Right ventricle myocardium inferior (tissue), 1 donor: ENCODE measurements around the gene IL32. TPM values are rescaled to one million over a fixed set of nuclear protein-coding genes. Genes with fewer than 3 reads are reported as not detected.

ENCODE experiments used
- ATAC-seq: fragments of 200-7000 bp; cut with Tn5 transposase; one replicate; pipeline ENCODE4 v1.9.1; 2020; ENCODE audit warnings: mild to moderate bottlenecking, moderate library complexity
- DNase-seq: peaks from one replicate; pipeline ENCODE4 v3.0.0; 2021; ENCODE audit errors: missing footprints
- intact Hi-C: fragments of 100-400 bp; cut with DNase I; formaldehyde crosslinking; loops from one replicate; pipeline ENCODE4 v1.11.0; 2022
- long read RNA-seq: library from polyadenylated mRNA; unstranded; transcript quantifications from one replicate; pipeline ENCODE4 v2.0.0, GENCODE V29; 2021
- total RNA-seq: library from RNA; stranded (reverse); fragmentation: NEBNext Ultra II Directional; extraction: Animal tissue kit (Norgen Biotek cat#: 25700); gene quantifications from one replicate; pipeline ENCODE4 v1.2.1, GENCODE V29; 2021
- donor health status: DM: no; HTN: yes; CAD: no; lungs with severe emphysema.

Gene IL32, protein sequence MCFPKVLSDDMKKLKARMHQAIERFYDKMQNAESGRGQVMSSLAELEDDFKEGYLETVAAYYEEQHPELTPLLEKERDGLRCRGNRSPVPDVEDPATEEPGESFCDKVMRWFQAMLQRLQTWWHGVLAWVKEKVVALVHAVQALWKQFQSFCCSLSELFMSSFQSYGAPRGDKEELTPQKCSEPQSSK
- 57.8 TPM for total RNA-seq
- long read RNA-seq, transcript IL32-202 (7 exons, 1,105 nt): major isoform, 6 of 14 reads
- long read RNA-seq, partial matches to known transcripts: 0 of 14 reads
- long read RNA-seq, other reads (novel, unspliced or antisense): 1 of 14 reads

DNA sequence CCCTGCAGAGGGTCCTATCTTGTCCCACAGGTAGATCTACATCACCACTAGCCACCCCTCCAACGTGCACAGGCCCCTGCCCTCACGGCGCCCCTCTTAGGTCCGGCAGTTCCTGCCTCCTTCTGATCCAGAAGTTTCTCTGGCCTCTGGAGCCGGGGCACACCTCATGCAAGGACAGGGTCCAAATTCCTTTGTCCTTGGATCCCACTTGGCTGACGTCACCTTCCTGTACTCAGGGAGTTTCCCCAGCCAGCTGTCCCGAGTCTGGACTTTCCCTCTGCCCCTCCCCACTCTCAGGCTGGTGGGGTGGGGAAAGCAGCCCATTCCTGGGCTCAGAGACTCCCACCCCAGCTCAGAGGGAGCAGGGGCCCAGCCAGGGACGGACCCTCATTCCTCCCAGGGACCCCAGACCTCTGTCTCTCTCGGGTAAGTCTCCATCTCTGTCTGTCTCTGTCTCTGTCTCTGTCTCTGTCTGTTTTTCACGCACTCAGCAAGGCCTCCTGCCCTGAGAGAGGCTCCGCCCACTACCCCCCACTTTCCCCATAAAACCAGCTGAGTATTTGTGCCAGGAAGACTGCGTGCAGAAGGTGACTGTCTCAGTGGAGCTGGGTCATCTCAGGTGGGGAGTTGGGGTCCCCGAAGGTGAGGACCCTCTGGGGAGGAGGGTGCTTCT lies at the start of gene IL32:
Gene IL32, plus strand, starts transcription at position 572 of the 673 bp plus-strand sequence. CDS start 172 bp downstream, outside the sequence.
- peak; percentile 73 for ATAC-seq
- no peak for DNase-seq
- intact Hi-C loops: no loop called here

DNA sequence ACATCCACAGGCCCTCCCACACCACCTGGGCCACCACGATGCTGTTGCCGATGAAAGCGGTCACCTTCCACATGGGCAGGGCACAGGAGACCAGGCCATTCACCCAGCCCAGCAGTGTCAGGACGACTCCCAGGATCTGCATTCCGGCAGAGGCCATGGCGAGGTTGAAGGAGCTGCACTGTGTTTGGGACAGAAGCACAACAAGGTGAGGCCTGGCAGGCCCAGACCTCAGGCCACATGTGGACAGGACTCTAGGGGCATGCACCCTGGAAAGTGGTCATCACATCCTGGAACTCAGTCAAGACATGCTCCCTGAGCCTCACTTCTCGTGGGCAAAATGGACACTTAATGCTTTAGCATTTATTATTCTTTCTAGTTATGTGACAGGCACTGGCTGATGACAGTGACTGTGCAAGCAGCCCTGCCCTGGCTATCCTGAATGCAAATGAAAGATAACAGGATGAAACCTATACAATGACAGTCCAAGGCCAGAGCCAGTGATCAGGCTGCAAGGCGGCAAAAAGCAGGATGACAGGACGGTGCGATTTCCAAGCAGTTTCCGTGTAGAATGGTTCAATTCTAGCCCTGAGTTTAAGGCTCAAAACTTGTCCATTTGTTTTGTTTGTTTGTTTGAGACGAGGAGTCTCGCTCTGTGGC lies 49.4 kb upstream of the IL32 start:
- no peak for DNase-seq
- no peak for ATAC-seq
- intact Hi-C loops: no loop called here

DNA sequence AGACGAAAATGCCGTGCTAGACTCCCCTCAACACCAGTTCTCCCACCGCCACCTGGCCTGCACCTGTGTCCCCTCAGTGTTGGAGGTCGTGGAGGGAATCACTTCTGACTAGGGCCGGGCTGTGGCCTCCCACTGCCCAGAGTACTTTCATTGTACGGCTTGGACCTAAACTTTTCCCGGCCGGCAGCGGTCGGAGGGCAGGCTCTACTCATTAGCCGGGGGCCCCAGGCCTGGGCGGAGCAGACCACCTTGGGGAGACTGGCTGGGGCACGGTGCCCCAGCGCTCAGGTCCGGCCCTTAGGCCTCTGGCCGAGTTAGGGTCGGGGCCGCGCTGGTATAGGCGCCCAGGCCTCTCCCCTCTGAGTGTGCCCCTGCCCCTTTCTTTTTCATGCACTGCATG lies 48.1 kb upstream of the IL32 start:
- DNase-seq (no peak), ATAC-seq (no peak)
- intact Hi-C loops: no loop called here

DNA sequence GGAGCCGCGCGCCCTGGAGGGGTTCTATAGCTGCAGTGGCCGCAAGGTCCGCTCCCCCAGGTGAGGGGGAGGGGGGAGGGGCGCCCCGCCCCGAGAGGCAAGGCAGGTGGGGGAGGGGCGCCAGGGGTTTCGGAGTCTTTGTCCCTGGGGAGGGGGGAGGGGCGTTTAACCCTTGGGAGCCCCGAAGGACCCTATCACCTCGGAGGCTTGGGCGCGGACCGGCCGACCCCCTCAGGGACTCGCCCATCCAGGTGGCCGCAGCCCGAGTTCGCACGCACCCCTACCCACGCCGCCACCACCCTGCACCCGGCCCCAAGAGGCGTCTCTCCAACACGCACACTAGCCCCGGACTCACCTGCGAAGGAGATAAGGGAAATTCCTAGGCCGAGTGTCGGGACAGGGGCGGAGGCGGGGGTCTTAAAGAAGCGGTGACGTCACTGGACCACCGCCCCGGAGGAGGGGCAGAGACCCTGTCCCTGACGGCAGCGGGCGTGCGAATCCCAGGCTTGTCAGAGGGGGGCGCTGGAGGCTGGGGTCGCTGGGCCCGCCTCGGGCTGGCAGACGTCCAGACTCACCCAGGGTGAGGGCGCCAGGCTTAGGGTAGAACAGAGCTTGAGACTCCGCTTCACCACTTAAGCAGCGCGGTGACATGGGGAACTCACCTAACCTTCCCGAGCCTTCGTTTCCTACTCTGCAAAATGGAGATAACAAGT lies 47.5 kb upstream of the IL32 start, which contains the start of gene CLDN6:
Gene CLDN6, minus strand, starts transcription at position 390 of the 713 bp plus-strand sequence. CDS start 2,162 bp downstream, outside the sequence.
- intact Hi-C loops: no loop called here
- no peak for ATAC-seq
- DNase-seq: no peak

DNA sequence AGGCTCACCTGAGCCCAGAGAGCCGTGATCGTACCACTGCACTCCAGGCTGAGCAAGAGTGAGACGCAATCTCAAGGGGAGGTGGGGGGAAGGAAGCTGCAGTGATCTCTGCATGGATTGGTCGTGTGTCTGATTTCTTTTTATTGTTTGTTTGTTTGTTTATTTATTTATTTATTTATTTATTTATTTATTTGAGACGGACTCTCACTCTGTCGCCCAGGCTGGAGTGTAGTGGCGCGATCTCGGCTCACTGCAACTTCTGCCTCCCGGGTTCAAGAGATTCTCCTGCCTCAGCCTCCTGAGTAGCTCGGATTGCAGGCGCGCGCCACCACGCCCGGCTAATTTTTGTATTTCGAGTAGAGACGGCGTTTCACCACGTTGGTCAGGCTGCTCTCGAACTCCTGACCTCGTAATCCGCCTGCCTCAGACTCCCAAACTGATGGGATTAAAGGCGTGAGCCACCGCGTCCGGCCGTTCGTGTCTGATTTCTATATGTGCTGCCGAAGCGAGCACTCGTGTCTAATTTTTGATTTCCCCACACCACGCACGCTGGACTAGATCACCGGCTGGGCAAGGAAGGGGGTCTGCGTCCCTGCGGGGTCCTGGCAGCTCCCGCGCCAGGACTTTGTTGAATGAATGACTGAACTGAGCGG lies 45.7 kb upstream of the IL32 start:
- no peak for ATAC-seq
- intact Hi-C loops: no loop called here
- DNase-seq: no peak

DNA sequence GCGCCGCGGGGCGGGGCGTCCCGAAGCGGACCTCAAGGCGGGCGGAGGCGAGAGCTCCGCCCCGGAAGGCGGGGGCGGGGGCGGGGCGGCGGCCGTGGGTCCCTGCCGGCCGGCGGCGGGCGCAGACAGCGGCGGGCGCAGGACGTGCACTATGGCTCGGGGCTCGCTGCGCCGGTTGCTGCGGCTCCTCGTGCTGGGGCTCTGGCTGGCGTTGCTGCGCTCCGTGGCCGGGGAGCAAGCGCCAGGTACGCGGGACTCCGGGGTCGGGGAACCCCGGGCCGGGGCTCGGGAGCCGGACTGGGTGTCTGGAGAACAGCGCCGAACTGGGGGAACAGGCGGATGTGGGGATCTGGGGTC lies 45.2 kb upstream of the IL32 start, which contains the start of gene TNFRSF12A:
Gene TNFRSF12A, plus strand, starts transcription at position 122 of the 357 bp plus-strand sequence. Its CDS starts 30 bp downstream, at position 152.
- peak; percentile 49 for ATAC-seq
- peak; percentile 93 for DNase-seq
- intact Hi-C loops: no loop called here

DNA sequence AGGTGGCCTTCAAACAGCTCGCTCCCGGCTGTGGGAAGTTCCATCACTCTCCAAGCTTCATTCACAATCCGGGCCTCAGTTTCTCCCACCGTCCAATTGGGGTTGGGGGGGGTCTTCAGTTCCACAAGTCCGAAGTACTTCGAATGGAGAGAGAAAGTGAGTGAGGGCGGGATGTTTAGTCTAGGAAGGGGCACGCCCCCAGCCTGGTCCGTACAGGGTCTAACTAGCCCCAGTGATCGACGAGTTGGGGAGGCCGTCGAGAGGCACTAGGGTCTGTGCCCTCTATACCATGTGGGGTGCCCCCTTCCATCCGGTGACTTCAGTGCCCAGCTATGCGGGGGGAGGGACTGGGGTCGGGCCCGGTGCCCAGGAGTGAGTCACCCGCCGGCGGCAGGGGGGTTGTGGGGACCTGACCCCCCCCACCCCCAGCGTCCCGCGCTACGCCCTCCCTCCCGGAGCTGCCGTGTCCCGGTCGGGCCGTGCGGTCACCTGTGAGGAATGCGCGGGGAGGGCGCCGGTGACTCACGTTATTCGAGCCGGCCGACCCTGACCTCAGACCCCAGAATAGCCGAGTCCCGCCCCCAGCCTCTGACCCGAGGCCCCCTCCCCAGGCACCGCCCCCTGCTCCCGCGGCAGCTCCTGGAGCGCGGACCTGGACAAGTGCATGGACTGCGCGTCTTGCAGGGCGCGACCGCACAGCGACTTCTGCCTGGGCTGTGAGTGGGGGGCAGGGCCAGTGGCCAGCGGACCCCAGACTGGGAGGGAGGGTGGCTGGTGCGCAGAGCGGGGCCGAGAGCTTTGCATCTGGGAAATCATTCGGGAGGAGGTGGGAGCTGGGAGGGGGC lies 44.6 kb upstream of the IL32 start:
- DNase-seq (peak; percentile 80), ATAC-seq (peak; percentile 32)
- intact Hi-C loops: no loop called here

DNA sequence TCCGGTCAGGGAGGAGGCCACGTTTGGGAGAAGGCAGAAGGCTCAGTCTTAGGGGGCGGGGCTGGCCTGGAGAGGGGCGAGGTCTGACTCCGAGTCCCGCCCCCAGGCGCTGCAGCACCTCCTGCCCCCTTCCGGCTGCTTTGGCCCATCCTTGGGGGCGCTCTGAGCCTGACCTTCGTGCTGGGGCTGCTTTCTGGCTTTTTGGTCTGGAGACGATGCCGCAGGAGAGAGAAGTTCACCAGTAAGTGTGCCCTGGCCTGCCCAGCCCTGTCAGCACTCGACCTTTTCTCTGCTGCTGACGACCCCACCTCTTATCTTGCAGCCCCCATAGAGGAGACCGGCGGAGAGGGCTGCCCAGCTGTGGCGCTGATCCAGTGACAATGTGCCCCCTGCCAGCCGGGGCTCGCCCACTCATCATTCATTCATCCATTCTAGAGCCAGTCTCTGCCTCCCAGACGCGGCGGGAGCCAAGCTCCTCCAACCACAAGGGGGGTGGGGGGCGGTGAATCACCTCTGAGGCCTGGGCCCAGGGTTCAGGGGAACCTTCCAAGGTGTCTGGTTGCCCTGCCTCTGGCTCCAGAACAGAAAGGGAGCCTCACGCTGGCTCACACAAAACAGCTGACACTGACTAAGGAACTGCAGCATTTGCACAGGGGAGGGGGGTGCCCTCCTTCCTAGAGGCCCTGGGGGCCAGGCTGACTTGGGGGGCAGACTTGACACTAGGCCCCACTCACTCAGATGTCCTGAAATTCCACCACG lies 43.8 kb upstream of the IL32 start:
- ATAC-seq (peak; percentile 57), DNase-seq (peak; percentile 92)
- intact Hi-C loops: no loop called here

DNA sequence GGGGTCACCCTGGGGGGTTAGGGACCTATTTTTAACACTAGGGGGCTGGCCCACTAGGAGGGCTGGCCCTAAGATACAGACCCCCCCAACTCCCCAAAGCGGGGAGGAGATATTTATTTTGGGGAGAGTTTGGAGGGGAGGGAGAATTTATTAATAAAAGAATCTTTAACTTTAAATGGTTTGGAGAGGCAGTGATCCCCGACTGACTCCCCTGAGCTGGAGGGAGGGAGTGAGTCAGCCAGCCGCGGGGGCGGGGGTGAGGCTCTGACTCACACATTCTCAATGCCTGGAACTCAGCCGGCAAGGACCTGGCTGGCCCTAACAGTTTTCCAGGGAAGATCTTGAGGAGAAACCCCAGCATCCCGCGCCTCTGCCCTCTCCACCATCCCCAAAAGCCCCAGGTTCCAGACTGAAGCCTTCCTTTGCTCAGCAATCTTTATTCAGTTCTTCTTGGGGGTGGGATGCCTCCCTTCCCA lies 43.2 kb upstream of the IL32 start:
- ATAC-seq: peak; percentile 41
- intact Hi-C loops: no loop called here
- DNase-seq: peak; percentile 93

DNA sequence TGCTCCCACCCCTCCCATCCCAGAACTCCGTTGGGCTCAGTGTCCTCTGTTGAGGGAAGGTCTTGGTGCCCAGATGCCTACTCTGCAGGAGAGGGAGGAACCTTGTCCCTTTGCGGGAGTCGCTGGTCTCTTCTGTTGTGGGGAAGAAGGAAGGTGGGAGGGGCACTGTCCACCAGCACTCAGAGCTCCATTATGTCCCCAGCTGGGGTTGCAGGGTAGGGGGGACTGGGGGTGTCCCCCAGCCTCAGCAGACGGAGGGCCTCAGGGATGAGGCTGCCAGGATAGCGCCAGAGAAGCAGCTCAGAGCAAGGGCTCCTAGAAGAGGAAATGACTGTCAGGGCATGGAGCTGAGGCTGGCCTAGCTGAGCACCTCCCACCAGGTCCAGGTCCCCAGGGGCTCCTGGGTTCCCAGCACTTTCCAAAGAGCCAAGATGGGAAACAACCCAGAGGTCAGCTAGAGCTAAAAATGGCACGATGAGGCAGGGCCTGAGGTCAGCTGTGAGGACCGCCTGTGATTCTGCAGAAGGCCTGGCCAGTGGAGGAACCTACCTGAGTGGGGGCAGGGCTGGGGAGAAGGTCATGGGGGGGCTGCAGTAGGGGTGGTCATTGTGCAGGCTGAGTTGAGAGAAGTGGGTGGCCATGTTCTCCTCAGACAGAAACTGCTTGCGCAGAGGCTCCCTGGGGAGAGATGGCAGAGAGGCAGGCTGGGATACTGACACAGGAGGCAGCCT lies 42.6 kb upstream of the IL32 start:
- no peak for DNase-seq

DNA sequence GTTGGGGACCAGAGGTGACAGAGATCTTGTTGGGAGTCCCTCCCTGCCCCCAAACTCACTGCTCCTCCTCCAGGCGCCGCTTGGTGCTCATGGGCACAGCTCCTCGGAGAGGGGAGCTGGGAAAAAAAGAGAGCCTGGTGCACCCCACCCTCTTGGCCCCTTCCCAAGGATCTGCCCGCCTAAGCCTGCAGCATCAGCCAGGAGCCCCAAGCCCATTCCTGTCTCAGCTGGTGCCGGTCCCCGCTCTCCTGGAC lies 42.1 kb upstream of the IL32 start:
- no peak for ATAC-seq
- intact Hi-C loops: no loop called here
- no peak for DNase-seq

More for the DNA sequence above, 42.6 kb upstream of the IL32 start:
- ATAC-seq: no peak
- intact Hi-C loops: no loop called here

DNA sequence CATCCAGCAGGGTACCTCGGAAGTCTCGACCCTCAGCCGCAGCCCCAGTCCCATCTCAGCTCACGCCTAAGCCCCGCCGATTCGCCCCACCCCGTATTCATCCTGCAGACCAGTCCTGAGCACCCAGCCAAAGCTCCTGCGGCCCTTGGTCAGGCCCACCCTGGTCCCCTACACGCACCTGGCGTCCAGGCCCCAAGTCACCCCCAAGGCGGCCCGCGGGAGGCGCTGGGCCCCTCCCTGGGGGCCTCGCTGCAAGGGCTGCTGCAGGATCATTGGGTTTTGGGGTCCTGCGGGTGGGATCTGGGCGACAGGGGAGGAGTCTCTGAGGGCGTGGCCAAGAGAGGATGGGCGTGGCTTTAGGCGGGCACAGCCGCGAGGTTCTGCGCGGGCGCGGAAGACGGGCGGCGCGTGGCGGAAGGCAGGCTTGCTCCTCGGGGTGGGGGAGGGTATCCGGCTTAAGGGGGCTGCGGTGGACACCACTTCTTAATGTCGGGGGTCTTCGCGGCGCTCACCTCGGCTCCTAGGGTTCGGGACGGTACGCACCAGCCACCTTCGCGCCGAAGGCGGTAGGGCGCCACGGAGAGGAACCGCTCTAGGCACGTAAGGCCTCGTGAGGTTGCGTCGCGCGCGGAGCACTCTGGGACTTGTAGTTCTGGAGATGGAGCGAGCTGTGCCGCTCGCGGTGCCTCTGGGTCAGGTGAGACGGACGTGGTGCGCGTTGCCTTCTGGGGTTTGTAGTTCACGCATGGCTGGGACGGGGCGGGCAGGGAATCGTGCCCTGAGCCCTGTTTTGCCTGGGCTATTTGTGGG lies 41.6 kb upstream of the IL32 start, which contains the start of the genes HCFC1R1 and THOC6:
Gene HCFC1R1, minus strand, starts transcription at position 274 of the 810 bp plus-strand sequence. Its CDS starts 1 bp downstream, at position 273.
Gene THOC6, plus strand, starts transcription at position 367 of the 810 bp plus-strand sequence. Its CDS starts 292 bp downstream, at position 659.
- ATAC-seq: peak; percentile 82
- intact Hi-C loops: no loop called here

DNA sequence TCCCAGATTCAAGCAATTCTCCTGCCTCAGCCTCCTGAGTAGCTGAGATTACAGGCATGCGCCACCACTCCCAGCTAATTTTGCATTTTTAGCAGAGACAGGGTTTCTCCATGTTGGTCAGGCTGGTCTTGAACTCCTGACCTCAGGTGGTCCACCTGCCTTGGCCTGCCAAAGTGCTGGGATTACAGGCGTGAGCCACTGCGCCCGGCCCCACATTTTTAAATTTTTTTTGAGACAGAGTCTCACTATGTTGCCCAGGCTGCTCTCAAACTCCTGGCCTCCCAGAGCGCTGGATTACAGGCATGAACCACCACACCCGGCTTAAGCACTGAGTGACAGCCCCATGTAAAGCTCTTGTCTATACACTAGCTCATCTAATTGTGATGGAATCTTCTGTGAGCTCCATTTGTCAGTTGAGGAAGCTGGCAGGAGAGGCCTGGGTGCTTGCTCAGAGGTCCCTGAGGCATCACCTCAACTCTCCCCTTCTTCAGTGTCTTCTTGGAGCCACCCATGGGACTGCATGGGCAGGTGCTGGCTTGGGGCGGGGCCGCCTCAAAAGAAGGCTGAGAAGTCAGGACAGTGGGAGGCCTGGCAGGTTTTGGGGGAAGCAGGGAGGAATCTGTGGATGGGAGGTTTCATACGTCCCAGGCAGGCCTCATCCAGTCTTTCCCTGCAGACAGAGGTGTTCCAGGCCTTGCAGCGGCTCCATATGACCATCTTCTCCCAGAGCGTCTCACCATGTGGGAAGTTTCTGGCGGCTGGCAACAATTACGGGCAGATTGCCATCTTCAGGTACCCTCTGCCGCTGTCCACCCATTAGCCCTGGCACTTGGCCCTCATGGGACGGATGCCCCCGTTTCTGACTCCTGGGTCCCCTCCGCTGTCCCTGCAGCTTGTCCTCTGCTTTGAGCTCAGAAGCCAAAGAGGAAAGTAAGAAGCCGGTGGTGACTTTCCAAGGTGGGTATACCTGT lies 40.1 kb upstream of the IL32 start:
- intact Hi-C loops: no loop called here
- DNase-seq (no peak), ATAC-seq (no peak)

More for the DNA sequence above, 41.6 kb upstream of the IL32 start, which contains the start of the genes HCFC1R1 and THOC6:
- DNase-seq: peak; percentile 100

DNA sequence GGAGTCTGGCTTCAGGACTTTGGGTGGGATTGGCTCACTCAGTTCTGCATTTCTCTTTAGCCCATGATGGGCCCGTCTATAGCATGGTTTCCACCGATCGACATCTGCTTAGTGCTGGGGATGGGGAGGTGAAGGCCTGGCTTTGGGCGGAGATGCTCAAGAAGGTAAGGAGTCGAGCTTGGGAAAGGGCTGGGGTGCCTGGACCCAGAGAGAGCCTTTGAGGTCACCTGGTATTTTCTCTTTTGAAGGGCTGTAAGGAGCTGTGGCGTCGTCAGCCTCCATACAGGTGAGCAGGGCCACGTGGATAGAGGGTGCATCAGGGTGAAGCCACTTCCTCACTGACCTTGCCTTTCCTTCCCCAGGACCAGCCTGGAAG lies 39.4 kb upstream of the IL32 start:
- DNase-seq (no peak), ATAC-seq (no peak)
- intact Hi-C loops: no loop called here
